Keratinocyte (primary cell): ENCODE data around the gene ZFP36L1. TPM values are rescaled to one million over a fixed set of nuclear protein-coding genes. Genes with fewer than 3 reads are reported as not detected.

ENCODE experiments used
- DNase-seq: peaks from one replicate; pipeline ENCODE4 v3.0.0-alpha.2; 2011; ENCODE audit warnings: low read depth, missing footprints, low spot score
- FAIRE-seq: peaks from 2 replicates; lab custom pipeline; 2011; peaks lifted over from hg19 to GRCh38; lab: Jason Lieb, UNC
- H2AFZ ChIP-seq: 2 replicates; pipeline ENCODE4 v1.6.0; 2012; ENCODE audit warnings: low read length, control low read depth, inconsistent platforms; ENCODE audit not compliant: control insufficient read depth
- H3K27ac ChIP-seq: 2 replicates; pipeline ENCODE4 v1.5.1; 2011; ENCODE audit warnings: low read length; ENCODE audit not compliant: control insufficient read depth, insufficient read depth
- H3K27me3 ChIP-seq: 3 replicates; pipeline ENCODE4 v1.6.0; 2011; ENCODE audit warnings: low read length; ENCODE audit not compliant: control insufficient read depth, insufficient read depth; ENCODE audit errors: extremely low read depth
- H3K36me3 ChIP-seq, 2 experiments: 2 replicates in 1 of 2; 3 replicates in 1 of 2; pipeline ENCODE4 v1.5.1; 2011; ENCODE audit warnings: low read length in 2 of 2, mild to moderate bottlenecking in 1 of 2; ENCODE audit not compliant: control insufficient read depth in 2 of 2, insufficient read depth in 2 of 2; ENCODE audit errors: extremely low read depth in 1 of 2
- H3K4me1 ChIP-seq: 3 replicates; pipeline ENCODE4 v1.5.1; 2011; ENCODE audit warnings: low read length; ENCODE audit not compliant: control insufficient read depth, insufficient read depth; ENCODE audit errors: extremely low read depth
- H3K4me2 ChIP-seq: 3 replicates; pipeline ENCODE4 v1.6.0; 2011; ENCODE audit warnings: low read depth, low read length; ENCODE audit not compliant: control insufficient read depth, insufficient read depth; ENCODE audit errors: extremely low read depth
- H3K4me3 ChIP-seq, 3 experiments: fragments of 200-600 bp in 1 of 3; sonication (generic) in 1 of 3; 2 replicates in 2 of 3; 3 replicates in 1 of 3; pipeline ENCODE4 v1.5.1; 2011 to 2016; ENCODE audit warnings: low read length in 3 of 3, mild to moderate bottlenecking in 3 of 3, control low read depth in 2 of 3, inconsistent platforms in 1 of 3, low read depth in 1 of 3, mixed read lengths in 1 of 3, mixed run types in 1 of 3, moderate library complexity in 1 of 3; ENCODE audit not compliant: control insufficient read depth in 2 of 3, insufficient read depth in 2 of 3; ENCODE audit errors: extremely low read depth in 1 of 3
- H3K79me2 ChIP-seq: 2 replicates; pipeline ENCODE4 v1.6.0; 2012; ENCODE audit warnings: low read length; ENCODE audit not compliant: control insufficient read depth, insufficient read depth
- H3K9ac ChIP-seq: 3 replicates; pipeline ENCODE4 v1.6.0; 2011; ENCODE audit warnings: low read length; ENCODE audit not compliant: control insufficient read depth, insufficient read depth; ENCODE audit errors: extremely low read depth
- H3K9me1 ChIP-seq: 3 replicates; pipeline ENCODE4 v1.6.0; 2011; ENCODE audit warnings: low read length; ENCODE audit not compliant: control insufficient read depth, insufficient read depth; ENCODE audit errors: extremely low read depth
- H3K9me3 ChIP-seq: 2 replicates; pipeline ENCODE4 v1.5.1; 2012; ENCODE audit warnings: low read depth, low read length; ENCODE audit not compliant: control insufficient read depth
- H4K20me1 ChIP-seq: 3 replicates; pipeline ENCODE4 v1.6.0; 2011; ENCODE audit warnings: low read length; ENCODE audit not compliant: control insufficient read depth, insufficient read depth; ENCODE audit errors: extremely low read depth
- CTCF ChIP-seq, 3 experiments: IDR thresholded peaks in 1 of 3; conservative IDR thresholded peaks in 1 of 3; optimal IDR thresholded peaks in 1 of 3; 2 replicates in 2 of 3; 3 replicates in 1 of 3; pipeline versions ENCODE3 to v1.5.1; 2011; ENCODE audit warnings: low read length in 3 of 3, mild to moderate bottlenecking in 3 of 3, moderate library complexity in 2 of 3, control low read depth in 1 of 3, inconsistent platforms in 1 of 3; ENCODE audit not compliant: insufficient read depth in 2 of 3; ENCODE audit errors: extremely low read depth in 1 of 3
- EZH2 ChIP-seq: IDR thresholded peaks from one replicate; pipeline ENCODE4 v1.6.1; 2012; ENCODE audit warnings: inconsistent platforms, mild to moderate bottlenecking, low read length, moderate library complexity
- dilution Hi-C: fragments of 300-500 bp; cut with MboI; formaldehyde crosslinking; loops from one replicate; pipeline ENCODE4 v1.7.0; 2020; ENCODE audit warnings: low sequenced_read_pairs; ENCODE audit not compliant: extremely low pct_ligation_motif_present
- polyA plus RNA-seq, 5 experiments: library from polyadenylated mRNA; depleted of rRNA in 3 of 5; stranded (reverse) in 3 of 5; stranded (forward) in 1 of 5; unstranded in 1 of 5; fragments of >200 nt; gene quantifications; 1 replicate in 1 of 5; 2 replicates in 3 of 5; 3 replicates in 1 of 5; pipeline versions ENCODE4 v1.2.1 to v1.2.3, GENCODE V29; 2011 to 2012; ENCODE audit warnings: missing spikeins in 2 of 5, low read depth in 1 of 5, low replicate concordance in 1 of 5

Gene ZFP36L1
- polyA plus RNA-seq, 1 donor (not counting 4 experiments of a cell fraction or from before 2014, with no cell fraction given), result 85.2 TPM

DNA sequence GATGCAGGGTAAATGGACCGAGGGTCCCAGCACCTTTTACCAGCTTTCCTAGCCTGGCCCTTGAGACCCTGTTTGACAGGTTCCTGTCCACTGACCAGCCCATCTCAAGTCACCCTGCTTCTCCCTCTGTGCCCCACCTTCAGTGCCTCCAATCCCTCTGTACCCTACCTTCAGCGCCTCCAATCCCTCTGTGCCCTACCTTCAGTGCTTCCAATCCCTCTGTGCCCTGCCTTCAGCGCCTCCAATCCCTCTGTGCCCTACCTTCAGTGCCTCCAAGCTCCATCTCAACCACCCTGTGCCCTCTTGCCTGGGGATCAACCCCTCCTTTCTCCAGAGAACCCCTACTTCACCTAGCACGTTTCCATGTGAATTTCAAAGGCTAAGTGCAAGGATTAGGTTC, 54.3 kb downstream of the ZFP36L1 start:
- no peak for DNase-seq
- no peak overlapping the region for H3K27ac ChIP-seq
- TF ChIP-seq CTCF (optimal IDR thresholded peaks at IDR 0.05 in 1 of 3, IDR thresholded peaks at IDR 0.05 in 1 of 3, conservative IDR thresholded peaks at IDR 0.05 in 1 of 3; ENCODE audit: extremely low read depth in 1 of 3, insufficient read depth in 2 of 3, low read length in 3 of 3) (no peak), EZH2 (no peak)
- no peak overlapping the region for H3K4me3 ChIP-seq
- no peaks in the 10 kb centered on the region for H3K79me2 ChIP-seq
- no peak overlapping the region for H3K9ac ChIP-seq
- no peak for FAIRE-seq
- no peaks in the 10 kb centered on the region for H3K9me1 ChIP-seq
- no peaks in the 10 kb centered on the region for H3K27me3 ChIP-seq
- no peaks in the 10 kb centered on the region for H3K36me3 ChIP-seq
- H3K9me3 ChIP-seq, result peaks cover 2% of the 10 kb centered on the region
- dilution Hi-C loops, result no loop called here
- H2AFZ ChIP-seq, result no peak overlapping the region
- H4K20me1 ChIP-seq, result no peaks in the 10 kb centered on the region
- H3K4me2 ChIP-seq, result no peak overlapping the region
- peaks cover 6% of the 10 kb centered on the region for H3K4me1 ChIP-seq

Other genes with a start within 250 kb of the ZFP36L1 start
- gene ACTN1, start 186.2 kb upstream of the ZFP36L1 start, polyA plus RNA-seq, result 394 to 1,027 TPM (median 558 TPM) in 3 replicates